Subcutaneous adipose tissue (tissue), 4 donors: ENCODE data around the gene SCYGR8. TPM values are rescaled to one million over a fixed set of nuclear protein-coding genes. Genes with fewer than 3 reads are reported as not detected.

Experiments
- CTCF ChIP-seq: fragments of 450-650 bp; IDR thresholded peaks from one replicate; pipeline ENCODE4 v1.5.1; 2016; ENCODE audit warnings: low read depth, mild to moderate bottlenecking, control low read depth, antibody characterized with exemption, moderate library complexity
- total RNA-seq, 4 donors: library from RNA; depleted of rRNA; stranded (reverse); fragments of >200 nt; gene quantifications; one replicate each; pipeline ENCODE4 v1.1.0, GENCODE V29; 2016

The SCYGR8 gene, protein sequence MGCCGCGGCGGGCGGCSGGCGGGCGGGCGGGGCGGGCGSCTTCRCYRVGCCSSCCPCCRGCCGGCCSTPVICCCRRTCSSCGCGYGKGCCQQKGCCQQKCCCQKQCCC
- not detected for total RNA-seq

DNA sequence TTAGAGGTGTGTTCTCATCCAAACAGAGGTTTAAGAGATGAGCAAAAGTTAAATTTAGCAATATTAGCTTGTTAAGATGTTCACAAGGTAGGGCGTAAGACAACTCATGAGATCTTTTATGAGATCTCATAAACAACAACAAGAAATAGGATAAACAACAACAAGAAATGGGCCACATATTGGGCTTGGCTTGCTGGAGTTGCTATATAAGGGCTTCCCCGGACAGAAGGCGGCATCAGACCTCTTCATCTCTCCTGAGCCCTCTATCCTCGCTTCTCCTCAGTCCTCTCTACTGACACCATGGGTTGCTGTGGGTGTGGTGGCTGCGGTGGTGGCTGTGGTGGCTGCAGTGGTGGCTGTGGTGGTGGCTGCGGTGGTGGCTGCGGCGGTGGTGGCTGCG lies at the start of gene SCYGR8:
TSS of gene SCYGR8 (plus strand) at position 301 of the 400 bp plus-strand sequence. CDS start at position 301, 0 bp downstream.
- no peak for TF ChIP-seq CTCF

DNA sequence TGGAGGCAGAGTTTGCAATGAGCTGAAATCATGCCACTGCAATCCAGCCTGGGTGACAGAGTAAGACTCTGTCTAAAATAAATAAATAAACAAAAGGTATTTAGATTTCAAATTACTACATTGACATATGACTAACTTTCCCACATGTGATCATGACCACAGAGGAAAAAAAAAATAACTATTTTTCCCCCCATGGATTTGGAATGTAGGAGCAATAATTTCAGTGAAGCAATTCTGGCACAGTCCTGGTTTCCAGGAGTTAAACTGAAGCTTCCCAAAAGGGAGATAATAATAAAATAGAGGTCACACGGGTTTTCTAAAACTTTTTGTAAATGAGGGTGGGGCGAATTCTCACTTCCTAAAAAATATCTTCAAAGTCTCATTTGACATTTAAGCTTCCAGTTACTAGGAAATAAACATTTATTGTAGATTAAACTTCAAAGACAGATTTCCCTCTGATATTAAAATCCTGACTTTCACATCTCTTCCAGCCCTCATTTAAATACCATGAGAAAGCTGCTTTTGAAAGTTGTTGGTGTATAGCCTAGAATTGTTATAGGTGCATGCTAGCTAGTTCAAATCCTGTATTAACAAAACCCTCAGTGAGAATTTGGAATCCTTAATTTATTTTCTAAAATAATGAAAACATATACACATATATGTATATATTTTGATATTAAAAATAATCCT lies 48.6 kb upstream of the SCYGR8 start:
- no peak for TF ChIP-seq CTCF

- TF ChIP-seq CTCF = no peak
Measured at GRCh38 chr2:227701556-227701955, 44.1 kb upstream of the SCYGR8 start.

DNA sequence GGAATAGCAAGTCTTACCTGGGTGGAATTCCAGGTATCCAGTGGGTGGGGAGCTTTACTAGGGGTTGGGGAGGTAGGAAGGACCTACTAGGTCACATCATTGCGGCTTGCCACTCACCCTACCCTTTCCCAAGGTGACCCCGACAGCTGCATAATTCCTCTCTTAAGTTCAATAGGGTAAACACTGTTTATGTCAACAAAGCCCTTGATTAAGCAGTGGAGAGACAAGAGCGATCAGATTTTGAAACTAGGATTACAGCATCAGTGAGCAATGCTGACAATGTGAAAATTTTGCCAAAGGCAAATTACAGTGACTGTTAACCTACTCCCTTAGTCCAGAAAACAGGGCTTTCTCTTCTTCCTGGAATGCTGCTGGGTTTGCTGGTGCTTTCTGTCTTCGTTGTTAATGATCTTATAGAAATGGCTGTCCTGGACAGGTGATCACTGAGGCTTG lies 42.4 kb upstream of the SCYGR8 start:
- TF ChIP-seq CTCF = no peak

GRCh38 chr2:227703961-227704360 lies 41.7 kb upstream of the SCYGR8 start:
- TF ChIP-seq CTCF = no peak

DNA sequence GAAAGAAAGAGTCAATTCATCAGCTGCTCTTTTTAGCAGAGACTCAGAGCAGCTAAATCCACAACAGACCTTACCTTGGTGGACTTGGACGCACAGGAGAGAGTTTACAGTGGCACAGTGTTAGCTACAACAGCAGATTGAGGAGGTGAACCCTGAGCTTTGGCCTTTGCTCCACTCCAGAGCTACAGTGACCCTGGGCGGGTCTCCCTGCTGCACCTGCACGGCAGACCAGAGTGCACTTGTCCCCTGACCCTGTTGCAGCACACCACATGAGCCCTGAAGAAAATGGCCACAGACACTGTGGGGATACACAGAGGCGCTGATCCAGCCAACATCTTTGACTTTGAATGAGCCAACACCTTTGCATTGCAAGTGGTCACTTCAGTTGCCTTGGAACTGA lies 38.8 kb upstream of the SCYGR8 start:
- TF ChIP-seq CTCF = no peak

DNA sequence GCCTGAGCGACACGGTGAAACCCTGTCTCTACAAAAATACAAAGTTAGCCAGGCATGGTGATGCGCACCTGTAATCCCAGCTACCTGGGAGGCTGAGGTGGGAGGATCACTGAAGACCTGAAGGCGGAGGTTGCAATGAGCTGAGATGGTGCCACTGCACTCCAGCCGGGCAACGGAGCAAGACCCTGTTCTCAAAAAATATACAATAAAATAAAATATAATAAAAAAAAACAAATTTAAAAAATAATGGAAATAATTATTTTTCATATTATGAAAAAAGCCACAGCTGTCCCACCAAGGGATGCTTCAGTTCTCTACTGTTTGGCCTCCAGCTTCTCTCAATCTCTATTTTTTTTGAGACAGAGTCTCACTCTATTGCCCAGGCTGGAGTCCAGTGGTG lies 38.3 kb upstream of the SCYGR8 start:
- TF ChIP-seq CTCF = no peak
